Heart right ventricle (tissue), 16 donors: ENCODE results near the gene COMMD7. TPM values are rescaled to one million over a fixed set of nuclear protein-coding genes. Genes with fewer than 3 reads are reported as not detected.
"Not testable (repeated sequence)": the region's sequence is repeated elsewhere in the genome, so short reads cannot be mapped to it uniquely, and the experiment has no call there.

Experiments
- ATAC-seq, 8 donors: fragments of 200-7000 bp; cut with Tn5 transposase; one replicate each; pipeline ENCODE4 v1.9.1; 2020; ENCODE audit warnings: mild to moderate bottlenecking in 8 of 8, moderate library complexity in 8 of 8, moderate number of reproducible peaks in 1 of 8
- DNase-seq, 2 donors: peaks; one replicate each; pipeline ENCODE4 v3.0.0-alpha.2; 2020
- H3K27ac ChIP-seq, 10 donors: fragments of 200-600 bp; sonication (generic) in 2 of 10; one replicate each; pipeline versions ENCODE4 v1.5.0 to v1.8.0; 2020 to 2022; ENCODE audit warnings: mild to moderate bottlenecking in 3 of 10
- H3K27me3 ChIP-seq, 7 donors: fragments of 200-600 bp; one replicate each; pipeline ENCODE4 v1.8.0; 2021 to 2022; ENCODE audit warnings: mild to moderate bottlenecking in 2 of 7
- H3K36me3 ChIP-seq, 9 donors: fragments of 200-600 bp; sonication (generic) in 1 of 9; one replicate each; pipeline versions ENCODE4 v1.5.0 to v1.8.0; 2020 to 2022; ENCODE audit warnings: mild to moderate bottlenecking in 2 of 9
- H3K4me1 ChIP-seq, 9 donors: fragments of 200-600 bp; sonication (generic) in 1 of 9; one replicate each; pipeline versions ENCODE4 v1.5.0 to v1.8.0; 2020 to 2022; ENCODE audit warnings: mild to moderate bottlenecking in 4 of 9
- H3K4me3 ChIP-seq, 10 donors: fragments of 200-600 bp; sonication (generic) in 2 of 10; one replicate each; pipeline versions ENCODE4 v1.5.0 to v1.8.0; 2020 to 2022; ENCODE audit warnings: mild to moderate bottlenecking in 7 of 10, moderate library complexity in 2 of 10
- H3K9me3 ChIP-seq, 11 donors: fragments of 200-600 bp in 10 of 11; sonication (generic) in 2 of 11; one replicate each; pipeline versions ENCODE4 v1.5.0 to v1.8.0; 2013 to 2022; ENCODE audit warnings: mild to moderate bottlenecking in 2 of 11, control low read depth in 1 of 11, moderate library complexity in 1 of 11
- CTCF ChIP-seq, 9 donors: fragments of 200-600 bp; sonication (generic) in 2 of 9; IDR thresholded peaks; one replicate each; pipeline versions ENCODE4 v1.5.0 to v1.8.0; 2021 to 2022; ENCODE audit warnings: antibody characterized with exemption in 9 of 9, mild to moderate bottlenecking in 5 of 9, moderate library complexity in 1 of 9
- WGBS, 2 donors: extraction: QIAGEN DNeasy Blood & Tissue Kit; methylation state at CpG; one replicate each; pipeline ENCODE4 v1.1.7; 2013; ENCODE audit warnings: inconsistent platforms in 1 of 2; 5-methylcytosine and 5-hydroxymethylcytosine counted together
- intact Hi-C, 10 donors: fragments of 100-400 bp; cut with DNase I; formaldehyde crosslinking; loops; one replicate each; pipeline versions ENCODE4 v1.11.1 to v1.14.2; 2022
- polyA plus RNA-seq, 2 donors: library from polyadenylated mRNA; stranded (reverse); fragments of 200-250 nt; gene quantifications; one replicate each; pipeline ENCODE4 v1.2.3, GENCODE V29; 2013
- total RNA-seq, 10 donors: library from RNA; stranded (reverse); fragmentation: NEBNext Ultra II Directional in 3 of 10; extraction: Animal tissue kit (Norgen Biotek cat#: 25700) in 3 of 10; gene quantifications; one replicate each; pipeline versions ENCODE4 v1.2.1 to v1.2.4, GENCODE V29; 2021 to 2023
- donor health status: Arrhythmogenic right ventricular cardiomyopathy.
- donor health status: ischemic (EF 13 %, LVEDD 7.1; RV severe dilation, severe dysfunction).
- donor health status: healthy with polysubstance abuse.
- donor health status: DM: no; HTN: yes; CAD: no.
- donor health status: DM: no; HTN: no; CAD: no.
- donor health status: ischemic (EF 25% LVEDD 6.9; RV normal size, moderate dysfunction).
- donor health status: ischemic (EF 25% LVEDD 5.7; RV mildly dilated, moderate dysfunction).
- donor health status: healthy.
- donor health status: DM: yes; HTN: yes; CAD: no.
- donor health status: Ischemic cardiomyopathy.
- donor health status: ischemic (EF 35%, LVEDD 5.7; RV mildly dilated, moderate dysfunction).
- donor health status: nonischemic (EF 11% LVEDD 7.7; RV severe dilation, severe dysfunction).
- donor health status: DM: yes; HTN: yes; CAD: no.
- donor health status: PGD.
- donor health status: ischemic (EF 29% LVEDD 5.4; RV normal size, mild dysfunction).
- donor health status: nonischemic (EF 23%, LVEDD 6.1; RV moderate dilation, normal function).

COMMD7 gene
- total and polyA plus RNA-seq, 12 donors, result 35.7 to 54.6 (median 42.5) TPM

DNA sequence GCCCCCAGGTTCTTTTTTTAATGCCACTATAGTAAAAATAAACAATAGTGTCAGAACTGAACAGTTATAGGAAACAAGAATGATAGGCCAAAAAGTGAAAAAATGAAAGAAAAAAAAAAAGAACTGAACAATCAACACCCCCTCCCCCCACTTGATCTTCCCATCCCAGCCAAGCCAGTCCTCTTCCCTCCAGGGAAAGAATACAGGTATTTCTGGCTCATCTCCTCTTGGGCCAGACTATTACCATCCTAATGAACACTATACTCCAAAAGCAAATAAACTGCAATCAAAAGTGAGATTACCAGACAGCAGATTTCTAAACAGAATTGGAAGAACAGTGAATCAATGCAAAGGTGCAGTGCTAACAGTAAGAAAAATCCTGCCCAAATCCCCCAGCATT, 48.2 kb downstream of the COMMD7 start:
- intact Hi-C loops, result no loop called here

DNA sequence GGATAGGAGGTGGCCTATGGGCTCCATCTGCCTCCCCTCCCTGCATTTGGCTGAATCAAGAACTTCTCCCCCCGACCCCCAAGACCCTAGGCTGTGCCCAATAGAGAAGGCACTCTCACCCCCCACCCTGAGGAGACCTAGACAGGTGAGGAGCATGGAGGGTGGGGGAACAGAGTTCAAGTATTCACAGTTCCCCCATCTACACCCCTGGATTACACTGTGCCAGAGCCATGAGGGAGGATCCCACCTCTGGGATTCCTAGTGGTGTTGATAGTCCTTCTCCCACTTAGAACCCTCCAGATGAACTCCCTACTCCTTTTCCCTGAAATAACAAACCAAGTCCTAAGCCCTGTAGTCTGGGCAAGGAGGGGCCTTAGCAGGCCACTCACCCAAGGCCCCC, 54.3 kb downstream of the COMMD7 start:
- DNase-seq, intact Hi-C loops: not testable (repeated sequence)
- 92 to 95% methylated on average over 1 of the region's 1 CpG for WGBS, 2 donors

More for the DNA sequence above, 48.2 kb downstream of the COMMD7 start:
- no peaks in the 10 kb centered on the region for H3K9me3 ChIP-seq
- H3K4me1 ChIP-seq, result no peaks in the 10 kb centered on the region
- peaks cover 0 to 56% (median 2%) of the 10 kb centered on the region in 9 donors for H3K36me3 ChIP-seq
- H3K4me3 ChIP-seq, result no peak overlapping the region
- no peak for TF ChIP-seq CTCF (IDR thresholded peaks at IDR 0.05)
- no peaks in the 10 kb centered on the region for H3K27me3 ChIP-seq
- no peak for DNase-seq
- ATAC-seq, result no peak
- no peak overlapping the region for H3K27ac ChIP-seq

GRCh38 chr20:32687180-32687532, 56.1 kb downstream of the COMMD7 start:
- H3K4me3 ChIP-seq, result no peak overlapping the region
- no peak overlapping the region for H3K27ac ChIP-seq
- ATAC-seq, result no peak
- WGBS, 2 donors, result 98% methylated on average over 9 of the region's 9 CpGs
- intact Hi-C loops, result no loop called here
- no peaks in the 10 kb centered on the region for H3K27me3 ChIP-seq
- H3K36me3 ChIP-seq, result peaks cover 0 to 18% (median 0%) of the 10 kb centered on the region in 9 donors
- no peaks in the 10 kb centered on the region for H3K9me3 ChIP-seq
- H3K4me1 ChIP-seq, result peaks cover 0 to 14% (median 0%) of the 10 kb centered on the region in 9 donors
- no peak for DNase-seq
- no peak for TF ChIP-seq CTCF (IDR thresholded peaks at IDR 0.05)

More for the DNA sequence above, 54.3 kb downstream of the COMMD7 start:
- peak in 4 of 8 donors; percentile 15 to 54 (median 24) for ATAC-seq
- H3K27ac ChIP-seq, H3K4me3 ChIP-seq, H3K9me3 ChIP-seq, H3K27me3 ChIP-seq: not testable (repeated sequence)
- Histone ChIP-seq H3K36me3 (peaks cover 0 to 24% (median 0%) of the 10 kb centered on the region in 9 donors), H3K4me1 (peaks cover 0 to 14% (median 0%) of the 10 kb centered on the region in 9 donors)

- Histone ChIP-seq H3K4me3 (no peak overlapping the region), H3K9me3 (no peaks in the 10 kb centered on the region), H3K27ac (peak overlapping the region in 2 of 10 donors; percentile 74 to 76), H3K27me3 (no peaks in the 10 kb centered on the region), H3K36me3 (peaks cover 0 to 15% (median 0%) of the 10 kb centered on the region in 9 donors), H3K4me1 (peaks cover 0 to 16% (median 0%) of the 10 kb centered on the region in 9 donors)
- intact Hi-C loops, result no loop called here
- no peak for TF ChIP-seq CTCF (IDR thresholded peaks at IDR 0.05)
- WGBS, 2 donors, result 97% methylated on average over 10 of the region's 10 CpGs
- DNase-seq (no peak), ATAC-seq (no peak)
Observed at GRCh38 chr20:32686530-32687179, 56.6 kb downstream of the COMMD7 start.
